Islet of Langerhans (tissue), 1 donor: ENCODE measurements around the gene ATP10A.
"Not testable (repeated sequence)": the region's sequence is repeated elsewhere in the genome, so short reads cannot be mapped to it uniquely, and the experiment has no call there.

Source experiments
- FAIRE-seq: peaks from one replicate; lab custom pipeline; 2011; peaks lifted over from hg19 to GRCh38; lab: Jason Lieb, UNC

The ATP10A gene

DNA sequence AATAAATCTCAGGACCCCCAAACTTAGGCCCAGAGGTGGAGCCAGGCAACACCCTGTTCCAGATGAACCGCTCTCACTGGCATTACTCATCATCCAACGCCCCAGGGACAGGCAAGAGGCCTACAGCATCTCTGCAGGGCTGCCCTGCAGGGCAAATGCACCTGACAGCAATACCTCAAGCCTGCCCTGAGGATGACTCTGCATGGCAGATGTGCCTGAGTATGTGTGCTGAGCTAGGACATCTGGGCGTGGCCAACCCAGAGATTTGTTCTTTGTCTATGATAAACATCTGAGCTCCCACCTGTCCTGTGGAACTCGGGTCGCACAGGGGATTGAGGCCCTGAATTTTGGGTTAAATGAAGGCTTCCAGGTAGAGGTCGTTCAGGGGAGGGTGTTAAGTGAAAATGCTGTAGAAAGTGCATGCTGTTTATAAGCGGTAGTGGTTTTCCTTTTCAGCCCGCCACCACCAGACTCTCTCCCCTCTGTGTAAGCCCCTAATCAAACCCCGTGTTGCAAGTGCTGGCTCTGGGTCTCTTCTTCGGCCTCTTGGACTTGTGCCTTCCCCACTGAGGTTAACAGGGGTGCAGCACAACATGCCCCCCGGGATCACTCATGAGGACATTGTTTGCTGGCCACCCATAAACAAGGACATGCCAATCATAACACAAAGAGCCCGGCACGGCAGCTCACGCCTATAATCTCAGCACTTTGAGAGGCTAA is 92.3 kb downstream of the ATP10A start:
- no peak for FAIRE-seq

DNA sequence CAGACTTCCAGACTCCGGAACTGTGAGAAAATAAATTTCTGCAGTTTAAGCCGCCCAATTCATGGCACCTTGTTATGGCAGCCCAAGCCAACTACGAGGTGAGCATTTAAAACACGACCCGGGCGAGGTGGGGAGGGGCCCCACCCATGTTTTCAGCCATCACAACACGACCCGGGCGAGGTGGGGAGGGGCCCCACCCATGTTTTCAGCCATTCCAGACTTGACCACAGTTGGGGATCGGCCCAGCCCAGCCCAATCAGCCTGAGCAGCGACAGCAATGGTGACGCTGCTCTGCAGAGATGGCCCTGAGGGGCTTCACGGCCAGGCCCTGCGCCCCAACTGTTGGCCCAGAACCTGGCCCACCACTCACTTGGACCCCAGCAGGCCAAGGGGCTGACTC is 93.1 kb downstream of the ATP10A start:
- no peak for FAIRE-seq

DNA sequence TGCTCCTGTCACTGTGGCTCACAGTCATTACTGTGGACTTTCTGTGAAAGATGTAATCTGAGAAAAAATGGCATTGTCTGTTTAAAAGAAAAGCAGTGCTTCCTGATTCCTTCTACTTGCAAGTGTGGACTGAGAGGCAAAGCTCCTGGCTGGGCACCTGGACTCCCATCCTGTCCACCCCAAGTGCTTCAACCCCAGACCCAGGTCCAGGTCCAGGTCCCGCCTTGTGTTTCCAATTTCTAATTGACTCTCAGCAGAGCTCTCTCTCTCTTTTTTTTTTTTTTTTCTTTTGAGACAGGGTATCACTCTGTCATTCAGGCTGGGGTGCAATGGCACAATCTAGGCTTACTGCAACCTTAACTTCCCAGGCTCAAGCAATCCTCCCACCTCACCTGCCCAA is 94.9 kb downstream of the ATP10A start:
- FAIRE-seq: no peak

DNA sequence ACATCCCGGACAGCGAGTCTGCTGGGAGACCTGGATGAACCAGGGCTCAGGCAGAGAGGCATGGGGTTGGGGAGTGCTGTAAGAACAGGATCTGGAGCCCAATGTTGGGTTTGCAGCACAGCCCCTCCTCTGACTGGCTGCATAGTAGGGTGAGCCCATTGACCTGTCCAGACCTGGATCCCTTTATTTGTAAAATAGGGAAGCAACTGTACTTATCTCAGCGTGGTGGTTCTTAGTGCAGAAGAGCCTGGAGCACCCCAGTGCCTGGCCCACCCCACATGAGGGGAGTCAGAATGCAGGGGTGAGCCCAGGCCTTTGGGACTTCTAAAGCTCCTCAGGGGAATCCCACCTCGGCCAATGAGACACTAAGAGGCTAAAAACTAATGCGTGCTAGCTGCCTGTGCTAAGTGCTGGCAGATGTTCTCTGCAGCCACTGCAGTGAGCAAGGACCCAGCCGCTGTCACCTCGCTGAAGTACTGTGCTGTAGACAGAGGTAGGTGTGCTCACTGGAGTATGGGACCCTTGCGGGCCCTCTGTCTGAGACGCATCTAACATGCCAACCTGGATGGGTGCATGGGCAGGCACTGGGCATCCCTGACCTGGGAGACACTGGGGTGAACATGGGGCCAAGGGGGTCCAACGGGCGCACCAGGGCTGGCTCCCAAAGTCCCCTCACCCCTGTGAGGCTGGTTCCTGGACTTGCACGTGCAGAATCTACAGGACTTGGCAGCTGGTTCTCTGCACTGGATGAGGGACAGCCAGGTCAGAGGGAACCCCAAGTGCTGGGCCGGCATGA is 95.6 kb downstream of the ATP10A start:
- FAIRE-seq: no peak

DNA sequence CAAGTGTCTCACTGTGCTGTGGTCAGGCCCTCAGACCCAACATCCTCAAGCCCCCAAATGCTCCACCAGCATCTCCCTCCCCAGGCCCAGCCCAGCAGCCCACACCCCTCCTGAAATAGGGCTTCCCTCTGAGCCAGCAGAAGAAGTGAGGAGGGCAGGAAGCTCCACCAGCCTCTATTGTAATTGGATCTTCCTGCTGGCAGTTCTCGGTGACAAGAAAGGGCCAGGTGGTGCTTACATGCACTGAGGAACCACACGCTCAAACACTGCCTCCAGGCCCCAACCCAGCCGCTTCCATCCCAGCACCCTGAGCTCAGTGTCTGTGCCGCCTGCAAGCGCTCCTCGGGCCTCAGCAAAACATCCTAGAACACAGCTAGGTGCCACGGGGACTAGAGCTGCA is 96.7 kb downstream of the ATP10A start:
- no peak for FAIRE-seq

DNA sequence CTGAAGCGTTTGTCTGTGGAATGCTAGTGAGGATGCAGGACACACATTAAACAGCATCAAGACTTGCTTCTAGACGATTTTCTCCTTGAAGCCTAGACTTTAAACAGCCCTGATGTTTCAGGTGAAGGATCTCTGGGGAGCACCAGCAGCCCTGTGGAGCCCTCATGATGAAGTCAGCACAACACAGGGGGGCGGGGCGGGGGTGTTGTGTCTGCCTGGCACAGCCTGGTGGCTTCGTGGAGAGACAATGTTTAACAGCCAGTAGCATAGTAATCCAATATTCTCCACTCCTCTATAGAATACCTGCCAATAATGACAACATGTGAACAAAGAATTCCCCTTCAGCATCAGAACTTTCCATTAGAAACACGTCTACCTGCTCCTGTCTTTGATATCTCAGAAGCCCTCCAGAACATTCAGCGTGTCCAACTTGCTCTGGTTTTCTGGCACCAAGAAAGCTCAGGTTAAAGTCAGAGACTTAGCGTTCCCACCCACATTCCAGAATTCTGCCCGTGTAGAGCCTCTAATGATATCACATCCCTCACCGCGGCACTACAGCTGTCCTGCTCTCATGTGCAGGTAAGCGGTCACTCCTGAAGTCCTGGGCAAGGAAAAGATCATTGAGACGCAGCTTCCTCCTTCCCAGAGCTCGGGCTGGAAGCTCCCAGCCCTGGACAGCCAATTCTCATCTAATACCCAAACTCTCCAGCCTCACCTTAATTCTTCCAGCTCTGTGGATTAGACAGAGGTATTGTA is 98.0 kb downstream of the ATP10A start:
- FAIRE-seq: no peak

DNA sequence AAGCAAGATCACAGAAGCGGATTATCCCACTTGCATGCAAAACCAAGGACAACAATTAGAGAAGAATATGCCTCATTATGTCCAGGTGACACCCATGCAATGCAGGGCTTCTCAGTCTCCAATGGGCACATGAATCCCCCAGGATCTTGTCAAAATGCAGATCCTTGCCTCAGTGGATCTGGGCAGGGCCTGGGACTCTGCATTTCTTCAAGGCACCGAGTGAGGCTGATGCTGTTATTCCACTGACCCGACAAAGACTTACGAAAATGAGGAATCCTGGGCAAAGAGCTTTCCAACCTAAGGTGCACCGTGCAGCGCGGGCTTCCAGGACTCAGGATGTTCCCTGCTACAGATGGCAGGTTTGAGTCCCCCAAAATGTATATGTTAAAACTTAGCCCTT is 99.2 kb downstream of the ATP10A start:
- no peak for FAIRE-seq

DNA sequence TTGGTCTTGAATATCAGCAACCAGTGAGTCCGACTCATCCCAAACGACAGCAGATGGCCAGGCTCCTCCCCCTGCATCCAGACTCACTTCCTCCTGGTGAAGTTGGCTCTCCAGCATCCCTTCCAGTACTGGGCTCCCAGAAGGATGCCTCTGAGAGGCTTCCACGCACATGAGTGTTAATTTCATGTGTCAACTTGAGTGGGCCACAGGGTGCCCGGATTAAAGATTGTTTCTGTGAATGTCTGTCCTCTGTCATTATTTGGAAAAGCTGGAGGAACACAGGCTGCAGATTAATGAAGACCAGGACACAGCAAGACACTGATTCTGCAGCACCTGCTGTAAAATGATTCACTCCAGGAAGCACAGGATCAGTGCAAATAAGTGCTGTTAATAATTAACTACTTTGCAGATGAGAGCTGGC is 99.8 kb downstream of the ATP10A start:
- FAIRE-seq: no peak

DNA sequence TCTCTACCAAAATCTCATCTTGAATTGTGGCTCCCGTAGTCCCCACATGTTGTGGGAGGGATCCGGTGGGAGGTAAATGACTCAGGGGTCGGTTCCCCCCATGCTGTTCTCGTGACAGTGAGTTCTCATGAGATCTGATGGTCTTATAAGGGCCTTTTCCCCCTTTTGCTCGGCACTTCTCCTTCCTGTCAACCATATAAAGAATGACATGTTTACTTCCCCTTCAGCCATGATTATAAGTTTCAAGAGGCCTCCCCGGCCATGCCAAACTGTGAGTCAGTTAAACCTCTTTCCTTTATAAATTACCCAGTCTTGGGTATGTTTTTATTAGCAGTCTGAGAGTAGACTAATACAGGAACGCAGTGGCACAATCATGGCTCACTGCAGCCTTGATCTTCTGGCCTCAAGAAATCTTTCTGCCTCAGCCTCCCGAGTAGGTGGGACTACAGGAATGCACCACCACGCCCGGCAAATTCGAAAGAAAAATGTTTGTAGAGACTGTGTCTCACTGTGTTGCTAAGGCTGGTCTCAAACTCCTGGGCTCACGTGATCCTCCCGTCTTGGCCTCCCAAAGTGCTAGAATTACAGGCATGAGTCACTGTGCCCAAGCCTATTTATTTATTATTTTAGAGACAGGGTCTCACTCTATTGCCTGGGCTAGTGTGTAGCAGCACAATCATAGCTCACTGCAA is 101.0 kb downstream of the ATP10A start:
- no peak for FAIRE-seq

DNA sequence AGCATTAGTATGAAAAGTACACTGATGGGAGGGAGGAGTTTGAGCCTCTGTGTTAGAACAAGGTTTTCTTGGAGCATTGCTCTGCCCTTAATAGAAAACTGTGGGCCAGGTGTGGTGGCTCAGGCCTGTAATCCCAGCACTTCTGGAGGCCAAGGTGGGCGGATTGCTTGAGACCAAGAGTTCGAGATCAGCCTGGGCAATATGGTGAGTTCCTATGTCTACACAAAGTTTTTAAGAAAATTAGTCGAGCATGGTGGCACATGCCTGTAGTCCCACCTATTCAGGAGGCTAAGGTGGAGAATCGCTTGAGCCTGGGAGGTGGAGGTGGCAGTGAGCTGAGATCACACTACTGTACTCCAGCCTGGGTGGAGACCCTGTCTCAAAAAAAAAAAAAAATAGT is 103.7 kb downstream of the ATP10A start:
- no peak for FAIRE-seq

DNA sequence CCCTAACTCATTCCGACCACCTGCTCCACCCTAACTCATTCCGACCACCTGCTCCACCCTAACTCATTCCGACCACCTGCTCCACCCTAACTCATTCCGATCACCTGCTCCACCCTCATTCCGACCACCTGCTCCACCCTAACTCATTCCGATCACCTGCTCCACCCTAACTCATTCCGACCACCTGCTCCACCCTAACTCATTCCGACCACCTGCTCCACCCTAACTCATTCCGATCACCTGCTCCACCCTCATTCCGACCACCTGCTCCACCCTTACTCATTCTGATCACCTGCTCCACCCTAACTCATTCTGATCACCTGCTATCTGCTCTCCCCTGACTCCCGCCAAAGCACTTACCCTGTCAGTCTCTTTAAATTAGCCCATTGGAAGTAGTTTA is 104.5 kb downstream of the ATP10A start:
- FAIRE-seq: not testable (repeated sequence)

DNA sequence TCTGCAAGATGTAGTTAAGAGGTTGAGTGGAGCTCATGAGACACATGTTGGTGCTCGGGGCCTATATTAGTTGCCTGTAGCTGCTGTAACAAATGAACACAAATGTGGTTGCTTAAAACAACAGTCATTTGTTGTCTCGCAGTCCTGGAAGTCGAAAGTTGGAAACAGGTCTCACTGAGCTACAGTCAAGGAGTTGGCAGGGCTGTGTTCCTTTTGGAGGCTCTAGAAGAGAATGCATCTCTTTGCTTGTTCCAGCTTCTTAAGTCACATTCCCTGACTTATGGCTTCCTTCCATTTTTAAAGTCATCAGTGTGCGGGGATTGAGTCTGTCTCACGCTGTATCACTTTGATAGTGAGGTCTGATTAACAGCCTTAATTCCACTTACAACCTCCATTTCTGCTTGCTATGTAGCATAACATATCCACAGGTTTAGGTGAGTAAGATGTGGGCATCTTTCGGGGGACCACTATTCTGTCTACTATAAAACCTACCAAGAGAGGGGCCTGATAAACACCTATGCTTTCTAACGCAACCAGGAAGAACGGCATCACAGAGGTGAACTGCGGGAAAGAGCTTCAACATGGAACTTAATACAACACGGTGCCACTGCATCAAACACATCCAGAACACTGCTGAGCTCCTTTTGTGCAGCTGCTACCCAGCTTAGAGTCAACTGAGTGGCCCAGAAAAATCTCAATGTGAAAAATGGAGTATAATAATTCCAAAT is 119.4 kb downstream of the ATP10A start:
- no peak for FAIRE-seq

DNA sequence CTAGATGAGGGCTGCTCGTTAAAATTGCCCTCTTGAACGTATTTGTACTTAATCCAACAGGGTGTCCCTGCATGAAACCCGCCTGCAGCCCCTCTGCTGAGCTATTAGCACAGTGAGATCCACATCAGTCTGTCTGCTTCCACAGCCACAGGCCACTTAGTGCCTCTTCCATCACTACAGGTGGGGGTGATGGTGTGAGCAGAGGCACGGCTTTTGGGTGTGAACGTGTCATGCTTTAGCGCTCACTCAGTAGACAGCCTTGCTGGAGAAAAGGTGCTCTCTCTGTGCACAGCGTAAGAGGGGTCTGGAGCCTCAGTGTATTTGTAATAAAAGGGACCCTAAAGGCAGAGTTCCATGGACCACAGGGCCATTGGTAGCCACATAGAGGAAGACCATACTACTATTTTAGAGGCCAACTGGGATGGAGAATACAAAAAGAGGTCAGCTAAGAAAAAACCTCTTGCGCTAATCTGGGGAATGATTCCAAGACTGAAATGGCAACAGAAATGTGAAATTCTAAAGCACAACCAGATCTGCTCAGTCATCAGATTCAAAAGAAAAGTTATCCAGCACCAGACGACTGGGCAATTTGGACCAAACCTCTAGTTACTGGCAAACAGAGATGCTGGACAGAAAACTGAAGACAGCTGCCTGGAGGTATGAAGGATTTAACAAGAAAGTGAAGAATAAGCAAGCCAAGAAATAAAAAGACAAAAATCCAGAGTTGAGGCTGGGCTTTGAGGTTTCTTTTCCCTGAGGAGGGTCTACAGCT is 120.2 kb downstream of the ATP10A start:
- FAIRE-seq: no peak

DNA sequence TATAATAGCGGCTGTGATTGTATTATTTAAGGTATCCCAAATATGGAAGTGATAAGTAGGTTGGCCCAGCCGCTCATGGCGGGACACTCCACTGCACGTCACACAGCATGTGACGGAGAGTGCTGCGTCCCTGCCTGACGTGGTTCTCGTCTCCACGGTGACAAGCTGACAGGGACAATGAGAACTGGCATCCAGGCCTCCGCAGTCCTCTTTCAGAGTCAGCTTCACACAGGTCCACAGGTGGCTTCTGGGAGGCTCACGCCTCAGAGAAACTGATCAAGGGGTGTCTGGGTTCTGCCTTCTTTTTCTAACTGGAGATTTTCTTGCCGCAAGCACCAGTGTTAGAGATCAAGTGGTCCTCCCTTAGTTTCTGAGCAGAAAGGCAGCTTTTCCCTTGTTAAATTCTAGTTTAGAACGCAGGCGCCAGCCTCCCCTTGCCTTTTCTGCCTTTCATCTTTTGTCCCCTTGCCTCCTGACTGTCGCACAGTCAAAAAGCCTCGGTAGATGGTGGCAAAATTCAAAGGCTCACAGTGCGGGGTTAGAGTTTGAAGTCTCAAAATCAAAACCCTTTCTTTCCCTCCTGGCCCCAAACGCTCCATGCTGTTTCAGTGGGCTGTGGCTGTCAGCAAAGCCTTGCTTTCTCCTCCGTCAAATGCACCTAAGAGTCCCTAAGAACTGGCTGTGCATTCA is 120.9 kb downstream of the ATP10A start:
- no peak for FAIRE-seq

DNA sequence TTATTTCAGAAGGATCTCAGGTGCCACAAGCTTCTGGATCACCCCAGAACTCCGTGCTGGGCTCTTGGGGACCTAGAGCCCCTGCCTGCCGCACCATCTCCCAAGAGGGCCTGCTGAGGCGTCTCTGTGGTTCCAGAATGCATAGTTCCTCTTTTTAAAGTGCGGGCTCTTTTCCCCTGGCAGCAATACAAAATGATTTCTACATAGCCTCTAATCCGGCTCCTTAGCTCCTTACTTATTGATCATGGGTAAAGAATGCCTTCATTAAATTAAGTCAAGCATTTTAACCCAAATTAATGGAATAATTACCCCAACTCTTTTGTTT is 121.9 kb downstream of the ATP10A start:
- FAIRE-seq: no peak

DNA sequence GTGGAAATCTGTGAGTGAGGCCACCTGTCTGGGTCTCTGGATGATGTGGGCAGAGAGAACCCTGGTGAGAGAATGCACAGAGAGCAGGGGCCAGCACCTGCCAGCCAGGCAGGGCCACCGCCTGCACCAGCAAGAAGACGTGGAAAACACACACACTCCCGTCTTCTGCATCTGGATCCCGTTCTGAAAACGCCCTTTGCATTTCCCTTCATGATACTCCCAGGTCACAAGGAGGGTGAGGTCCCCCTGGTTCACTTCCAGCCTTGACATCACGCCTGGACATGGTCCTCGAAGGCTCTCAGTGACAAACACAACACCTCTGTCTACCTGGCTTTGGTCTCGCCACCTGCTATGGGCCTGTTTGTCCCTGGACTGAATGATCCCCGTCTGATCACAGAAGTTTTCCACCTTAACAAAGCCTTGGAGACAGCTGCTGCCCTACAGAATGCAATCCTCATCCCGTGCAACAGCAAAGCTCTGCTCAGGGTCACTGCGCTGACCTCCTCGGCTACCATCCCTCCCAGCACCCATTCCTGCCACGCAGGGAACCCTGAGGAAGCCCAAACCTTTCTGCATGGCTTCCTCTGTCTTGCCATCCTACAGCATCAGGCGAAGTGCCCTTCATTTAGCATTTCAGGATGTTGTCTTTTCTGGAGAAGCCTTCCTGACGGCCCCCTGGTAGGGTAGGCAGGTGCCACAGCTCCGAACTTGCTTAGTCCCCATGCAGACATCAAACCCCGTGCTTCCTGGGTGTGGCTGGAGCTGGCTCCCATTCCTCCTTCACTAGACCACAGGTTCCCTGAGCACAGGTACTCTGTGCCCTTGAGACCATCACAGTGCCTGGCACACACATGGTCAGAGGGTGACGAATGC is 122.5 kb downstream of the ATP10A start:
- no peak for FAIRE-seq

DNA sequence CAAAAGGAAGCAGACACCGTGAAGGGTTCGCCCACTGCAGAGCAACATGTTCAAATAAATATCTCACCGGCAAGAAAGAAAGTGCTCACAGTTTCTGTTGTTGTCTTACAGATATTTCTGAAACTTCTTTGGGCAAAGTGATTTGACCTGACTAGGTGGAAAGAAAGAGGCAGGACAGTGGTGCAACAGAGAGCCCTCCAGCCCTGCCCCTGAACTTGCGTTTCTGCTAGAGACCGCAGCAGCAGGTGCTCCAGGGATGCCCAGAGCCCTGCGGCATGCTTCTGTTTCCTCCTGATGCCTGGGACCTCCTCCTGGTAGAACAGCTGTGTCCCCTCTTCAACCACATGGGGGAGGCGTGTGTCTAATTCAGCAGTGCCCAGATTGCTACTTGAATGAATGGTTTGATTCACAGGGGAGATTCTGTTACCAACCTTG is 123.4 kb downstream of the ATP10A start:
- FAIRE-seq: no peak

DNA sequence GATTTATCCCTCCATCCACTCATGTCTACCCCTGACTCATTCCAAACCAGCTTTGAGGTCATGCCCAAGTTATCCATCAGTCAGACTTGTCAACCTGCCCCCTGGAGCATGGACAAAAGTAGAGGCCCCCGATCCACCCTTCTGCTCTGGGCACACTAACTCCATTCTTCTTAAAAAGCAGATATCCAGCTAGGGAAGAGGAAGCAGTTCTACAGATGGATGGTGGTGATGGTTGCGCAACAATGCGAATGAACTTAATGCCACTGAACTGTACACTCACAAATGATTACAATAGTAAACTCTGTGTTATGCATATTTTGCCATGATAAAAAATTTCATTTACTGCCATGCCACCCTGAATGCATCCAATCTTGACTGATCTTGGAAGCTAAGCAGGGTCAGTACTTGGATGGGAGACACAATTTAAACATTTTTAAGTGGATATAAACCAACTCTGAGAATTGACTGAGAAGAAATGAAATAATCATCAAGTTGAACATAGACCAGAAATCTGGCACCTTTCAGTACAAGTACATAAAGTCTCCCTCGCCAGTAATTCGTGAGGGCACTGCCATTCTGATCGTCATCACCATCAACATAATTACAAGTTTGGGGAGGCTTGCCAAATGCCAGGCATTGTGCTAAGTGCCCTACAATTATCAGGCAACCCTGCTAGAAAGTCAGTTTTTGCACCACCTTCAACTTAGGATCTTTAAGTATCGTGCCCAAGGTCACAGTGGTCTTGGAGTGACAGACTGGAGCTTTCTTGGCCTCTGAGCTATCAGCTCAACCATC is 124.8 kb downstream of the ATP10A start:
- FAIRE-seq: no peak

DNA sequence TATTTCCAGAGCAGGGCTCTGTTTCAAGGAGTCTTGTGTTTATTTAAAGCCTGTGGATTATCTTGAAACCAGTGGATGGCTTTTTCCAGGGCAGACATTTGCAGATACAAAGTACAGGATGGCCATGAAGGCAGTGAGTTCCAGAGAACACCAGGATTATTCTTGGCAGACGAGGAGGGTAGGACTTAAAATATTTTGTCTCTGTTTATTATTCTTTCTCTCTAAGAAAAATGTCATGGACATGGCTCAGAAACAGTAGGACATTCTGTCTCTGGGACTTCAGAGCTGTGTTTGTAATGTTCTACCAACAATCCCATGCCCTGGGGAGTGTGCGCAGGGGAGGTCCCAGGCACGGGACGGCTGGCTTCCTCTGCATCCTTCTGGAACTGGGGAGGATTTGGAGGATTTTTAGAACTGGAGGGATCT is 125.9 kb downstream of the ATP10A start:
- no peak for FAIRE-seq
